DMS 273 treated with DMSO at 0.1 percent for 48 hours (cell line): Measurements from ENCODE around the gene CDK12.

Source experiments
- DNase-seq: peaks from one replicate; lab custom pipeline; 2025; lab: John Stamatoyannopoulos, UW

The CDK12 gene

GRCh38 chr17:39549747-39550573, 88.7 kb downstream of the CDK12 start:
- DNase-seq = peak; percentile 45

GRCh38 chr17:39551879-39552278, 90.6 kb downstream of the CDK12 start:
- no peak for DNase-seq

DNA sequence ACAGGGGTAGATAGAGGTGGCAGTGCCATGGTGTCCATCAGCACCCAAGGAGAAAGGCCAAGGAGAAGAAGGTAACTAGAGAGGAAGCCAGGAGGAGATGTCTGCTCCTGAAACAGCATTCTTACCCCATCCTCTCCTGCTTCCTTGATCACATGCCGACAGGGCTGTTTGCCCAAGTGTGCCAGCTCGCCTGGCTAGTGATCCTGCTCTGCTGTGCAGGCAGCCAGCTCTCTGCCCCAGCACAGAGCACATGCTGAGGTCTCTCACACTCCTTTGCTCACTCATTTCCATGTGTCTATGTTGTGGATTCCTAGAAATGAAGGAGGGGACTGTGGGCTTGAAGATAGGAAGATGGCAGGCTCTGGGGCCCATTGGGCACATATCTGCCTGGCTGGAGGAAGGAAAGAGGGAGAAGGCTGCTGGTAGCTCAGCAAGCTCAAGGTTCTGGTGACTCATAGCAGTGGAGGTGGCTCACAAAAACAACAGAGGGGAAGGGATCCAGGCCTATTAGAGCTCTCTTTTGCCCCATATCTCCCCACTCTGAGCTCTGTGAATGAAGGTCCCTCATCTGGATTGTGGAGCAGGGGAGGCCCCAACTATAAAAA, 92.2 kb downstream of the CDK12 start:
- no peak for DNase-seq

DNA sequence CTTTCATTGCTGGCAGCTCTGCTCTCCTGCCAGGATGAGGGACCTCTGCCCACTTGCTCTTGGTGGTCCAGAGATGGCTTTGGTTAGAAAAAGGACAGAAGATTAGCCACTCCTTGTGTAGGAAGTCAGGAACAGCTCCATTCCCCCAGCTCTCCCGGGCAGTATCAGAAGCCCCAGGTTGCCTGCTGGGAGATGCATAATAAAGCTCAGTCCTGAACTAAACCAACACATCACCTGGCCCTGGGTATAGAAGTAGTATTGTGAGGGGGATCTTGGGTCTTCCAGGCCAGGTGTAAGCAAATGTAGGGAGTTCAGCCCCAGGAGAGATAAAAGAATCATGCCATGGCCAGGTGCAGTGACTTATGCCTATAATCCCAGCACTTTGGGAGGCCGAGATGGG, 94.1 kb downstream of the CDK12 start:
- no peak for DNase-seq

GRCh38 chr17:39556423-39556822, 95.1 kb downstream of the CDK12 start:
- peak; percentile 47 for DNase-seq

DNA sequence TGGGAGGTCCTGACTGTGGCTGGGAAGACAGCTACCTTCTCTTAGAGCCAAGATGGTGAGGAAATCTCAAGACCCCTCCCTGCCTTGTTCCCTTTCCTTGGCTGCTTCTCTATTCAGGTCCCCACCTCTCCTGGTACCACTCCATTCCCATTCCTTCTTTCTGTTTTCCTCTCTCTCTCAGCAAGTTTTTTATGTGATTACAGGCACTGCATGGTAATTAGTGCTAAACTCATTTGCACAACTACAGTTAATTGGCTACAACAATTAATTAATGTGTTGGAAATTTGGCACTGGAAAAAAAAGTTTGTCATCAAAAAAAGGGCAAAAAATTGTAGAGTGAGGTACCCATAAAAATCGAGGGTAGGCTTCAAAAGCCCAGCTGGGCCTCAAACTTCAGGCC, 101.1 kb downstream of the CDK12 start:
- no peak for DNase-seq

- DNase-seq = no peak
Observed at GRCh38 chr17:39562976-39563375, 101.7 kb downstream of the CDK12 start.

DNA sequence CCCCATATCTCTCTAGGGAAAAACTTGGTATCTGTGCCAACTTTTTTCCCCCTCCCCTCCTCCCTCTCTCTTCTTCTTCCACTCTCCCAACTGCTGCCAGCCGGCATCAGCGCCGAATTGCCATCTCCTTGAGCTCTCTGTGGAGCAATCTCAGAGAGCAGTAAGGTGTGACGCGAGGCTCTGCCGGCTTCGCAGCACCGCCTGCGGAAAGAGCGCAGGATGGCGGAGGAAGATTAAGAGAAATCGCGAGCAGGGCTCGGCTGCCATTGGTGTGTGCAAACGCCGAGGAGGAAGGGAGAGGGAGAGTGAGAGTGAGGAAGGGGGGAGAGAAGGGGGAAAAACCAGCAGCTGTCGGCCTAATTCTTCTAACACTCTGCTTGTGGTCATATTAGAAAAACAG, 102.2 kb downstream of the CDK12 start:
- DNase-seq = peak; percentile 80

DNA sequence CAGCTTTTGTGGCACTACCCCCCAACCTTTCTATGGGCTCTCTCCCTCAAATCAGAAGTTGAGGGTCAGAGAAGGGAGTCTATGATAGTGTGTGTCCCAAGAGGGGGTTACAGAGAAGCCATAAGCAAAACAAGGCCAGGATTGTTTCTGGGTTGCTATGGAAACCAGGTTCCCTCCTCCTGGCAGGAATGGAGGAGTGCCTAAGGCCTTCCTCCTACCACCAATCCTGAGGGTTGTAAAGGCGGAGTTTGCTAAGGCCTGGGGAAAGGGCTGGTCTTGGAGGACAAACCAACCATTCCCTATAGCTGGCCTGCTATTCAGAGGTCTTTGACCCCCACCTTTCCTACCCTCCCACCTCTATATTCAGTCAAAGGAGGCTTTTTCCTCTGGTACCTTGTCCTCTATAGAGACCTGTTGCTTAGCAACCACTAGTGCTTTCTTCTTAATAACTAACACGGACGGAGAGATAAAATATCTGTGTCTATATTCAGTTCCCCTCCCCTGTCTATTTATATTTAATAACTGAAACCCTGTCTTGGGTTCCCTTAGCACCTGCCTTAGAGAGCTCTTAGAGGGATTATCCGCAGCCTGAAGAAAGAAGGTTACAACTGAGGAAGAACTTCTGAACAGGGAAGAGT, 103.0 kb downstream of the CDK12 start:
- DNase-seq = peak; percentile 57

- no peak for DNase-seq
Observed at GRCh38 chr17:39566094-39566850, 105.0 kb downstream of the CDK12 start.

DNA sequence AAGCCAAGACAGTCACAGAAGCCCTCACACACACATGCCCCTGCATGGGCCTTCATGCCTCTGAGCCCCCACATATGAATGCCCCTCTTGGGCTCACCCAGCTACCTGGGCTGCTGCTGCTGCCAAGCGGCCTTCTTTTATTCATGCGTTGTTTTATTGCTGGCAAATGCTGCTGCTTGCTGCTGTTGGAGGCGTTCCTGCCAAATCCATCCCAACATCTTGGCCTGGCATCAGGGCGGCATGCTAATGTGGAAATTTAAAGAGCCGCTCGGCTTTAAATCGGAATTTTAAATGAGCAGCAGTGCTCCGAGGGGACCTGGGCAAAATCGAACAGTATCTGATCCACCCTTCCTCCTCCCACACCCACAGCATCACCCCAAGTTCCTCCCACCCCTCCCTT, 107.4 kb downstream of the CDK12 start:
- DNase-seq = no peak

- no peak for DNase-seq
Observed at GRCh38 chr17:39569126-39569525, 107.8 kb downstream of the CDK12 start.

DNA sequence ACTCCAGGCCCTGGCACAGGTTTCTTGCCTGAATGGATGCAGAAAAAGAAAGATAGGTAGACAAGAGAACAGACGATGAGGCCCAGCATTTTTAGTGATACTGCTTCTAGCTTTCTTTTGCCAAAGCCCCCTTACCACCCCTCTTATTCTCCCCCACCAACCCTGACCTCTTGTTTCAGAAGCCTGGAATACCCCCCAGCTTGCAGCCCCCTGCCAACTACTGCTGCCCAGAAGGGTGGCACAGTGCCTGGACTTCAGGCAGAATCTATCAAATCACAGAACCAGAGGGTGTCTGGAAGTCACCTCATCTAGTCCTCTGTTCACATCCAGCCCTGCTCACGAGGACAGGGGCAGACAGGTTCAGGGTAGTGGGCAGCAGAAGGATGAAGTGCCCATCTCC, 110.8 kb downstream of the CDK12 start:
- DNase-seq = no peak

DNA sequence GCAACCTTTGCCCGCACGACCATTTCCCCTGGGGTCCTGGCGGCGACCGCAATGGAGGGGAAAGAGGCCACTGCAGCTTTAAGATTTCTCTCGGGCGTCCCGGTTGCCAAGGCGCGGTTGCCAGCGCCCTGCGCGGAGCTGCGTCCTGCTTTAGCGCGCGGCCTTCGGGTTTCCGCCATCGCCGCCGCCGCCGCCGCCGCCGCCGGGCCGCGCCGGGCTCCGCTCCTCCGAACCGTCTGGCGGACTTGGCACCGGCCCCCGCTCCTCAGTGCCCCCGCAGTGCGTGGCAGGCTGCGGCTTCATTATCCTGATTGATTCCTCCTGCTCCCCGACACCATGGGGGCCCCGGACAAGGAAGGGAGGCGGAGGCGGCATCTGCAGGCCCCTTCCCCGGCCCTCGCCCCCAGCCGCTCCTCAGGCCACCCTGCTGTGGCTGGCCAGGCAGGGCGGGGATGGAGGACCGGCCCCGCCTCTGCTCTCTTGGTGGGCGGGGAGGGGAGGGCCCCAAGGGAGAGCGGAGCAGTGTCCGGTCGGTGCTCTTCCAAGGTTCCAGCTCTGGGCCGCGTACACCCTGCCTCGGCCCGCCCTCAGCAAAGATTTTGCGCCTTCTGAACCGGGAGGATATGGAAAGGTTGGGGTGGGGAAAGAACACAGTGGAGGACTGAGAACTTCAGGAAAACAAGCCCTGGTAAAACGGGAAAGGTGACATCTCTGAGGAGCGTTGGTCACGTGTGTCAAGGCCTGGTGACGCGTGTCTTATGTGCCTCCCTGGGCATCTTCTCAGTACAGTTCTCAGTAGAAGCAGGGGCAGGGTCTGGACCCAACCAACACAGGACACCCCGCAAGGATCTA, 112.4 kb downstream of the CDK12 start:
- DNase-seq = no peak

DNA sequence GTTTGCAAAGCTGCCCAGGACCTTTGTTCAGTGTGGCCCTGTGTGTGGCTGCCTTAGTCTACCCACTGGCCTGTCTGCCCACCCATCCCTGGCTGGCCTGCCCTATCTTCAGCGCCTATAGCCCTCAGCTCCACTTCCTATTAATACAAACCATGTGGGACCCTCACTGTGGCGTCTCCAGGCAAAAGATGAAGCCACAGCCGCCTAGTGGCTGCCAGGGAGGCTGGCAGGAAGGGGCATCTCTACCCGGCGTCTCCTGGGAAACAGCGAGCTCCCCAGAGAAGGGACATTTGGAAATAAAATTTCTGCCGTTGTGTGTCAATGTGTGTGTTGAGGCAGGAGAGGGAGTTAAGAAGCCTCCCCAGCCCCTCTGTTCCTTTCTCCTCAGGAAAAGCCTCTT, 114.9 kb downstream of the CDK12 start:
- DNase-seq = peak; percentile 32

DNA sequence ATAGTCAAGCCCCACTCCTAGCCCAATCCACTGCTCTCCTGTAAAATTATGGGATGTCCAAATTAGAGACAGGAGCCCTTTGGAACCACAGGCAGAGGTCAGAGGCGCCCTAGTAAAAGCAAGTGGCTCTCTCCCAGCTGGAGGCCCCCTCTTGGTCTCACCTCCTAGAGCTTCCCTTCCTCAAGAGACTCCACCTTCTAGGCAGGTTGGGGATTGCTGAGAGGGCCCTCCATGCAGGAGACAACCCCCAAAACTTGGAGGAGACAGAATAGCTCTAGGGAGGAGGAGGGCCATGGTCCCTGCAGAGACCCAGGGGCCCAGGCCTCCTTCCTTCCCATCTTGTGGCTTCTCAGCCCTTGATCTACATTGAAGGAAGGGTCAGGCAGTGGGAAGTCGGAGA, 117.0 kb downstream of the CDK12 start:
- DNase-seq = no peak

DNA sequence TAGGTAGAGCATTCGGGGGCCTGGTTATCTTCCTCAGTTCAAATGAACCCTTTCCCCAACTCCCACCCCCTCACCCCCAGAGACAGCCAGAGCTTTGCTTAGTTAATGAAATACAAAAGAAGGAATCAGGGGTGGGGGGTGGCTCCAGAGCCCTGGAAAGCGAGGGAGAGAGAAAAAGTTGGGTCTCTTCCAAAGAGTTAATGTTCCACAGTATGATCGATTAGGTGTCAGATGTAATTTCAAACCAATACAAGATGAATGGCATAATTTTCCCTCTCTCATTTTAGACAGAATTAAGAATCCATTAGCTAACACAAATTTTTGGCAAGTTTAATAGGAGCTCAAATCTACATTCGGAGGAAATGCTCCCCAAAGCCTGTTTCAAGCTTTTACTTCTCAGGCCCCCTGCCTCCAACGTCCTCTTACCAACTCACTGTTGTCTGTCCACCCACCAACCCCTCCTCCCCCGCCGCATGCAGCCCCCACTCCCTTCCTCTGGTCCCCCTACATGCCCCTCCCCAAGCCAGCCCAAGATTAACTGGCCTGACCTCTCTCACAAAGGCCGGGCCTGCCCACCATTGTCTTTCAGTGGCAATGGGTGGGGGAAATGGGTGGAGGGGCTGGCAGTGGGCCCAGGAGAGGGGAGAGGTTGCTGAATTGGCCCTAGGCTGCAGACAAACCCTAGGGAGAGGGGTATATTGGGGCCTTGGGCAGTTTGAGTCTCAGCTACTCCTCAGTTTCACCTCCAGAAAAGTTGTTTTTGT, 118.2 kb downstream of the CDK12 start:
- no peak for DNase-seq

DNA sequence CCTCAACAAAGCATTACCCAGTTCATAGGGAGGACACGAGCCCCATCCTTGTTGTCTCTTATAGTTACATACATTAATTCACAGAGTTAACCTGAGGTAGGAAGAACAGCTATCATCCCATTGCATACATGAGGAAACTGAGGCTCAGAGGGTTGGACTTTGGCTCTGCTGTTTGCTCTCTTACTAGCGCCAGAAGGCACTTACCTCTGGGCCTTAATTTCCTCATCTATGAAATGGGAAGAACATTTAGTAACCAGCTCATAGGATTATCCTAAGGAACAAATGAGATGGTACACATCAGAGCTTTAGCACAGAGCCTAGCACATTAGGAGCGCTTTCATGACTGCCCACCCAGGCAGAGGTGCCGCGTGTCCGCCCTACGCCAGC, 118.8 kb downstream of the CDK12 start:
- no peak for DNase-seq

DNA sequence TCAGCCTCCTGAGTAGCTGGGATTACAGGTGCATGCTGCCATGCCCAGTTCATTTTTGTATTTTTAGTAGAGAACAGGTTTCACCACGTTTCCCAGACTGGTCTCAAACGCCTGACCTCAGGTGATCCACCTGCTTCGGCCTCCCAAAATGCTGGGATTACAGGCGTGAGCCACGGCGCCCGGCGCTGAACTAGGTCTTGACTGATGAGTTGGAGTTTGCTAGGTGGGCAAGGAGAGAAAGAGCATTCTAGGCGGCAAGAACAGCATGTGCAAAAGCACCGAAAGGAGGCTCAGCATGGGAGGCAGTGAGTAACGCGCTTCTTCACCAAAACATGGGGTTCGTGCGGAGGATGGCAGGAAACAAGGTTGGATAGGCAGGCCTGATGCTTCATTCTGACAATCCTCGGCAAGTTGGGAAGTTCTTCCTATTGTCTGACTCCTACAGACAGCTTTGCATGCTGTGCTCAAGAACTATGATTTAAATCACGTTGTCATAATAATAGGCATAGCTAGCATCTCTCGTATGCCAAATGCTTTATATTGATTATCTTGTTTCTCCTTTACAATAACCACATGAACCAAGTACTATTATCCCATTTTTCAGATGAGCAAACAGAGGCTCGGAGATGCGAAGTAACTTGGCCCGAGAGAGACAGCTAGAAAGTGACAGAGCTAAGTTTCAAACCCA, 119.9 kb downstream of the CDK12 start:
- DNase-seq = no peak

GRCh38 chr17:39581759-39582085, 120.4 kb downstream of the CDK12 start:
- DNase-seq = no peak
